Measurements from ENCODE around the gene HLCS.
A peak's percentile ranks its signal among the peaks of the same experiment; 100 is the strongest.

The HLCS gene

DNA sequence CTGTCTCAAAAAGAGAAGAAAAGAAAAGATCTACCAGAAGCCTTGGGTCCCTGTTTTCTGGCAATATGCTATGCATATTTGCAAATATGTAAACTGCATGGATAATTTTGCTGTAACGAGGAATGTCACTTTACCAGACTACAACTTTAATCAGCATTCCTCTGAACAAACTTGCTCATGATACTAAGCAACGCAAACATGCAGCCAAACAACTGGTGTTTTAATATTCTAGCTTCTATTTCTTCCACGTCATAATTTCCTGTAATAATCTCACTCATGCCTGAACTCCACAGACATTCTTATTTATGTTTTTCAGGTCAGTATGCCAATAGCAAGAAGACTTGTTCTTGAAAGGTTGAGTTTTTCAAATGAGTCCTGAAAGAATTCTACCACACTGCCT lies 153.4 kb downstream of the HLCS start:
- DNase-seq (ENCODE audit: low spot score) = no peak

DNA sequence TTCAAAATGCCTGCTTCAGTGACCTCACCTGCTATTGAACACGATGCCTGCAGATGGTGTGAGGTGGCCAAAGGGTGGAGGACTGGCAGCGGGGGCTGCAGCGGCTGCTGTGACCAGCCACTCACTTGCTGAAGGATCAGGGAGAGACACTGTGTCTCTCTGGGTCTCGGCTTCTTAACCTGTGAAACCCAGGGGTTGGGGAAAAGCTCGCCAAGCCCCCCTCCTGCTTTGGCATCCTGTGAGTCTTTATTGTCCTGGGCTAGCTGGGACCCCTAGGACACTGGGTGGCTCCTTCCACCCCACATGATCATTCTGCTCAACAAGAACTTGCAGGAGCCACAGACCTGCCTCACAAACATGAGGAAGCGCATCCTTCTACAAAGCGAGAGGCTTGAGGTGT lies 154.7 kb downstream of the HLCS start:
- DNase-seq (ENCODE audit: low spot score) = no peak

DNA sequence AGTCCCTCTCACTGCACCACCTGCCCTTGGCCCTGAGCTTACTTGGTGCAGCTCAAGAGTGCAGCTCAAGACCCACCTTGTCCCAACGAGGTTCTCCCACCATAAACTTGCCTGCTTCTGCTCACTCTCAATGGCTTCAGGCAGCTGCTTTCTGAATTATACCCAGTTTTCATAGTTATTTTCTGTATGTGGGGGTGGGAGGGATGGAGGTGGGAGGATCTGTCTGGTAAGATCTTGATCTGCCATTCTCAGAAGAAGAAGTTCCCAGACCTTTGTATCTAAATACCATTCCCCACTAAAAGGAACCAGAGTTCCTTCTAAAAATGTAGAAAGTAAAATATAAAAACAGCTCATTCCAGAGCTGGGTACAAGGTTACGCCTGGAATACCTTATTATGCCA lies 156.0 kb downstream of the HLCS start:
- no peak for DNase-seq (ENCODE audit: low spot score)

DNA sequence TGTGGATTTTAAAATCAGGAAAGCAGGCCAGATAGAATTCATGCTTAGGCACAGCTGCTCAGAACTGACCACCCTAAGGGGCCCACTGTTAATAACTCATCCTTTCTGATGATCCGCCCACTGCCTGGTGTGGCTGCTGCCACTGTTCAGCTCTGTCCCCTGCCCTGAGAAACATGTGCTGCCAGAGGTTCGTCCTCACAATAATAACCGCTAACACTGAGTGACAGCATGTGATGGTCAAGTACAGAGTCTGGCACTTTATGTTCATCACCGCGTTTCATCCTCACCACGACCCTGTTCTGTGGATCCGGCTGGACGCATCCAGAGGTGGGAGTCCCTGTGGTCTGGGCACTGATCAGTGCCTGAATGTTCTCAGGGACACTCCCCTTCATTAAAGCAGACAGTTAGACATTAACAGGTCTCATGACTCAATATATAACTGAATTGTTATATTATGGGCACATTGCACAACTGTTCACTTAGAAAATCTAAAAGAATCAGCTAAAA lies 159.0 kb downstream of the HLCS start:
- no peak for DNase-seq (ENCODE audit: low spot score)

DNA sequence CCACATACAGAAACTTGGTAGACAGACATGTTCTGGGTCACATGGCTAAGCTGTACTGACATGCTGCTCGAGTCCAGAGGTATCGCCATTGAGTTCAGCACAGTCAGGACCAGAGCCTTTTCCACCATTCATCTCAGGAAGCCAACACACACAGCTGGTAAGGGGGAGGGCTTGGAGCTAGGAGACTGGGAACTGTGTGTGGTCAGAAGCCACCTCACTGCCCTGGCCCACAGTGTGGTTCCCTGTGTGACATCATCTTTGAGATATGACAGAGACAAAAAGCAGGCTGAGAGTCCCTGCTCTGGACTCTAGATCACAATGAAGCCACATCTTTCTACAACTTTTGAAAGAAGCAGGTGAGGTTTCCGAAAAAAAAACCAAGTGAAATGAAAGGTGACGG lies 160.4 kb downstream of the HLCS start:
- peak; percentile 53 for DNase-seq (ENCODE audit: low spot score)

DNA sequence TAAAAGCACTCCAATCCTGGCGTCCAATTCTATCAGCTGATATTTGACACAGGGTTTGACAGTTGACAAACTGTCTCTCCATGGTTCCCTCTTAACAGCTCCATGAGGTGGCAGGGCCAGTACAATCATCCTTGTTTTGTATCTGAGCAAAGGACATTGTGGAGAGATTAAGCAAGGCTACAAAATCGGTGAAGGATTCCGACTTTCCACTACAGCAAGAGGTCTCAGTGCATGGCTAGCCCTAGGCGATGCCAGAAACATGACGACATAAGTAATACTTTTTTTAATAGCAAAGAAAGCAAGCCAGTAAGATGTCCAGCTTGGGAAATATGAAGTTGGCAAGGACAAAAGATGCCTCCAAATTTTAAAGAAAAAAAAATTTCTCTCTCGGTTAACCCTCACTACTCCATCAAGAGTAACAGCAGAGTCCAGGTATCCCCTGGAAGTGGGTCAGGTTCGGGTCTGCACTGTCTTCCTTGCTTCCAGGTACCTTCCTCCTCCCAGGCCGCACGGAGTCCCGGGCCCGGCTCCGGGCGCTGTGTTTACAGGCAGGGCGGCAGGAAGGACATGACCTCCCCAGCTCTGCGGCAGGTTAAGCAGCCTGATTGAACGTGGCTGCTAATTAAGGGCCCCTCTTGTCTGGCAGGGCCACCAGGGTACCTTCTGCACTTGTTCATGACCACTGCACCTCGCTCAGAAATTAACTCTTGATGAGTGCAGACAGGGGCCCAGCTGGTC lies 161.4 kb downstream of the HLCS start:
- no peak for DNase-seq (ENCODE audit: low spot score)

DNA sequence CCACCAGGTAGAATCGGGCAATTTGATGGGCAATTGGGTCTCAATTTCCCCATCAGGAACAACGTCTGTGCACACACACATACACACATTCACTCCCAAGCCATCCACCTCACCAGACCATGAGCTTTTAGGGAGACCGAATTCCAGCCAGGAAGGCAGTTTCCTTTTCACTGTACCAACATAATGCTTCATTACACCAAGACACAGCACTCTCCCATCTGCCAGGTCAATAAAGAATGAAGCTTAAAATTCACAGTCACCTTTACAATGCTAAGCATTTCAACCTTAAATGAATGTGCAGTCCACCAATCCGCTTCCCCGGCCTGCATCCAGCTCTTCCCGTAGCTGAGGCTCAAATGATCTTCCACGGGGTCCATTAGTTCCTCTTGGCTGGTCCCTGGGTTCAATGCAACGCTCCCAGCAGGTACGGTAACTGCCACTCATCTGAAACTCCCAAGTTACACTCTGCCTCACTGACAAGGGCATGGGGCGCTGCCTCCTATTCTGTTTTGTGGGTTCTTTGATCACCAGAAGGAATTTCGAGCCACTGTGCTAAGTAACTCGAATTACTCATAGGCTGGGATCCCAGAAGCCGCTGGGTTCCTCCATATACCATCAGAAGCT lies 162.5 kb downstream of the HLCS start:
- DNase-seq (ENCODE audit: low spot score) = no peak

DNA sequence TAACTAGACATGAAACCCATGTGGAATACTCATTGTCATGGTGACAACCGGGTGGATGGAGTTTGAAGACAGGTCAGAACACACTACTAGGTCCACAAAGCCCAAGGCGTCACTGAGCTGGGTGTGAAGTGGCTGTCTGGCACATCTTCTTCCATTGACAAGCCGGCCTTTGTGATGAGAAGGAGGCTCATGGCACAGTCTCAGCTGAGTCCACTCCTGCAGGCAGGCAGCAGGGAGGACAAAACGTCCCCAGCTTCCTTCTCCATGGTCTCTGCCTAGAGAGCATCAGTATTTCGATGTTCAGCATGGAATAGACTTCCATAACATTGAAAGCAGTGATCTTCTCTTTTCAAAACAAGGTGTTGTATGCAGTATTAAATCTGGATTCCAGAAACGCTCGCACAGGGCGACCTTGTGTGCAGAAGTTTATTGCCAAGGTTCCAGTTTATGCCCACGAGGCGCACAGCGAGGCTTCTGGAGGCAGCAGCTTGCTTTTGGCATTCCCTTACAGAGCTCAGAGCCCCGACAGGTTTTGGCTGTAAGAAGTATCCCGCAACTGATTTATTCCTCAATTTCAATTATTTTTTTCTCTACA lies 163.3 kb downstream of the HLCS start:
- no peak for DNase-seq (ENCODE audit: low spot score)

DNA sequence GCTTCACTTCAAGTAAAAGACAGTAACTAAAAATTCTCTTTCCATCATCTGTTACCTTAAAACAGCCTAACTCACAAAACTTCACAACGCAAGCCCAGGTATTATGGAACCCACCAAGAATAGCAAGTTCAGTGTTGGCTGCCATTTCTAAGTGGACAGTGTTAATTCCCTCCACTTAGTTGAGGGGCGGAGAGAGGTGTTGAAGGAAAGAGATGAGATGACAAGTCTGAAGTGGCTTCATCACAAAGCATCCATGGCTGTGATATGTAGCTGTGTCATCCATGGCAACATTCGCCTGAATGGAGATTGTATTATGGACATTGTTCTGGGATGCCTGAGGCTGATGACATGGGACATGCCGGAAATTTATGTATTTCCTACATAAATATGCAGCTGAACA lies 165.7 kb downstream of the HLCS start:
- DNase-seq (ENCODE audit: low spot score) = no peak

DNA sequence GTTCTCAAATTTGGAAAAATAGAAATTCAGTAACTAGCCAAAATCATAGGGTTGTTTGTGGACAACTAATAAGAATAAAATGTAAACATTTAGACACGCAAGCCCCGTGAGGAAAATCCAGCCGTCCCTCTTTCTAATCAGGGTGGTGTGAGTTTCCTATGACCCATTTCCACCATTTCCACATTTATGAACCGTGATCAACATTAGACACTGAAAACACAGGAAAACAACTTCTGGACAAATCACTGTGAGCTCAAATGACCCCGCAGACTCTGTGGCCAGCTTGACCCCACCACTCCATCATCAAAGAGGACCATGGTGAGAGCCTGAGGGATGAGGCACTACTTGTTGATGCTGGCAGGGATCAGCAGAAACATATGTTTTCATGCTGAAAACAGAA lies 166.6 kb downstream of the HLCS start:
- DNase-seq (ENCODE audit: low spot score) = no peak

DNA sequence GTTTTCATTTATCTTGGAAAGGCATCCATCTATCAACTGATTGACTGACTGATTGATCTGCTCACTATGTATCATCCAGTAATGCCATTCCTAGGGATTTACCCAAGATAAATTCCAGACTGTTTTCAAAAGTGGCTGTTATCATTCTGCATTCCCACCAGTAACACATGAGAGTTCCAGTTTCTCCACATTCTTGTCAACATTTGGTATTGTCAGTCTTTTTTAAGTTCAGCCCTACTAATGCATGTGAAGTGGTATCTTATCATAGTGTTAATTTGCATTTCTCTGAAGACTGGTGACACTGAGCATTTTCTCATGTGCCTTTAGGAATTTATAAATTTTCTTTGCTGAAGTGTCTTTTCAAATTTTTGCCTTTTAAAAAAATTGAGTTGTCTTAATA lies 168.0 kb downstream of the HLCS start:
- DNase-seq (ENCODE audit: low spot score) = no peak

DNA sequence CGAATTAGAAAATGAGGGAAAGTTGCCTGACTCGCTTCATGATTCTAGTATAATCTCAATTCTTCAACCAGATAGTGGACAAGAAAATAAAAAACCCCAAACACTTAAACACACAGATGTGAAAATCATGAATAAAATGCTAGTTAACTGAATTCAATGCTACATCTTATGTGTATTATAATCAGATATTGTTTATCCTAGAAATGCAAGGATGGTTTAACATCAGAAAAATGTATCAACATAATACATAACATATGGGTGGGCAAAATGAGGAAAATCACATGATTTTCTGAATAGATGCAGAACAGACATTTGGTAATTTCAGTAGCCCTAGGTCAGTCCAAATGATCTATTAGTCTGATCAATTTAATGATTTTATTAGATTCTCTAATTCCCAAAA lies 170.4 kb downstream of the HLCS start:
- no peak for DNase-seq (ENCODE audit: low spot score)

DNA sequence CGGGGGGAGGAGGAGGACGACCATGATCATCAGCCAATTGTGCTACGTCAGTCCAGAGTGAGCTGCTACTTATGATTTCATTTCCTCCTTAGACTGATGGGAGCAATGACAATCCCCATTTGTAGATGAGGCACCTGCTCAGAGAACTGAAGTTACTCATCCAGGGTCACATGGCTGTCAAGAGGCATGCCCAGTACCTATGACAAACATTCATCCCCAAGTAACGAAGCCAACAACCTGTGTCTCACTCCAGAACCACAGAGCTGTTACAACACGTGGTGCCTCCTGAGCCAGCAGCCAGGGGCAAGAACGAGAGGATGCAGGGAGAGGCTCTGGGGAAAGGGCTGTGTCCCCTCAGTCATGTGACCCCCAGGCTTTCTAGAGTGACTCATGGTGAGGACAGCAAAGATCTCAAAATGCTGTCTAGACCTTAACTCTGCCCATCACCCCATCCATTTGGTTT lies 173.9 kb downstream of the HLCS start:
- no peak for DNase-seq (ENCODE audit: low spot score)

DNA sequence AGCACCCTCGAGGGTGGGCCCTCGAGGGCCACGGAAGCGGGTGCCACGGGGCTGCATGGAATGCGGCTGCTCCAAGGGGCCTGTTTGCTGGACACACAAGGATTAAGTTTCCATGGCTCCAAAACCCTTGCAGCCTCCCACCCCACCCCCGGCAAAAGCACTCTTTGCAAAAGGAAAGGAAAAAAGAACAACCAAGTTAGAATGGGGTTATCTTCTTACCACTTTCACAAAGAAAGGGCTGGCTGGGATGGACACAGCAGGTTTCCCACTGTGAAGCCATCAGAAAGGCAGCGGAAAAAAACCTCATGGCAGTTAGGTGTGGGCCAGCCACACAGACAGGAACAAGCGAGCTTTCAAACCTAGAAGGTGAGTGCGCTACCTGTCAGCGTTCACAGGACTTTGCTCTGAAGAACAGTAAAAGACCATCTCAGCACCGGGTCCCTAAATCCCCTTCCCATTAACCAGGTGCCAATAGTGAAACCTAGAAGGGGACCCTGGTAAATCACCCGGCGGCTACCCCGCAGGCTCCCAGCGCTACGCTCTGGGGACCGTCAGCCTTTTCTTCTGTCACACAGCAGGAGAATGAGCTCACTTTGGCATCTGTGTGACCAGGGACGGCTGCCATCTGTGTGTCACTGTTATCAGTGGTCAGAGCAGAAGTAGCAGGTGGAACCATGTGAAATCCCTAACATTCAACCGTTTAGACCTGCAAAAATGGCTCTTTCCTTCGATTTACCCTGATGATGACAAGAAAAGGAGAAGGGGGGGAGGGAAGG lies 174.6 kb downstream of the HLCS start:
- no peak for DNase-seq (ENCODE audit: low spot score)

DNA sequence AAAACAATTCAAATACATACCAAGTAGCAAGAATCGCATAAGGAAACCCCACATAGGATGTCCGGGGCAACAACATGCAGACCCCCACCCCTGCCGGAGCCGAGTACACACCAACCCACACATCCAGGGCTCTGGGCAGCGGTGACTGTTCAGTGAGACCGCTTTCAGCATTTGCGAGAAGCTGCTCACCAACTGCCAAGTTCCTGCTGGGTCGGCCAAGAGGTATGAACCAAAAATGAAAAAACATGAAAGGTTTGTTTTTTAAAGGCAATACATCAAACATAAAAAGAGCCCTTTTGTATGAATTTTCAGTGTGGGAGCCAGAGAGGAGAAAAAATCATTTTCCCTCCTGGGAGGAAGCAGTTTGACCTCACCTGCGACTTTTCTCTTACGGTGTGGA lies 175.3 kb downstream of the HLCS start:
- no peak for DNase-seq (ENCODE audit: low spot score)

DNA sequence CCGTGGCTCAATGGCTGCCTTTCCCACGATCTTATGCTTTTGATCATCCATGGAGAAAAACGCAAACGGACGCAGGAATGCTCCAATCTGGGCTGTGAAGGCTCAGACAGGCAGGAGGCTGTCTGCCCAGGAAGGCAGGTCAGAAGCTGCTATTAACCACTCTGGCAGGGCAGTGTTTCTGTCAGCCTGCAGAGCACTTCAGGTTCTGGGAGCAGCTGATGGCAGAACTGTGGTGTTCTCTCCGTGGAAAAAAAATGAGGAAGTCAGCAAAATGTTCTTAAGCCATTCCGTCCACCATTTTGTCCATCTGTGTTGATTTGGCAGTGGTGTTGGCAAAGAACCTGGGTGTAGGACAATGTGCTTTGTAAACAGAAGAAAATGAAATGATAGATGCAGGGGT lies 175.9 kb downstream of the HLCS start:
- no peak for DNase-seq (ENCODE audit: low spot score)

DNA sequence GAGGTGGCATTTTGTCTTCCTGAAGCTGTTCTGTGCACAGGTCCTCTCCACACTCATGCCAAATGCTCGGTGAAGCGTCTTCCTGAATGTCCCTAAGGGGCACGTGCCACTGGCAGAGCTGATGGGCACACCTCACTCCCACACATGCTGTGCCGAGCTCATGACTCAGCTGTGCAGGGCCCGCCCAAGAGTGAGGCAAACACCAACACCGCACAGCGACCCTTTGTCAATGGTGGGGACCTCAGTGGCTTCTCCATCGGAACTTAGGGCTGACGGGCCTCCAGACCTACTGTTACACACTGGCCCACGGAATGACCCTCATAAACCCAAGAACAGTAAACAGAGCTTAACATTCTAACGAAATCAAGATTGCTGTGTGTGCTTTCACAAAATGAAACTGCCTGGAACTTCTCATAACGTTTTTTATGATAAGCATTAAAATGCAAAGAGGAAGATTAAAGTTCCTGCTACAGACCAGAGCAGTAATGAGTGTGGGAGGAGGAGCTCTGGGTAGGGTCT lies 178.3 kb downstream of the HLCS start:
- peak; percentile 23 for DNase-seq (ENCODE audit: low spot score)

DNA sequence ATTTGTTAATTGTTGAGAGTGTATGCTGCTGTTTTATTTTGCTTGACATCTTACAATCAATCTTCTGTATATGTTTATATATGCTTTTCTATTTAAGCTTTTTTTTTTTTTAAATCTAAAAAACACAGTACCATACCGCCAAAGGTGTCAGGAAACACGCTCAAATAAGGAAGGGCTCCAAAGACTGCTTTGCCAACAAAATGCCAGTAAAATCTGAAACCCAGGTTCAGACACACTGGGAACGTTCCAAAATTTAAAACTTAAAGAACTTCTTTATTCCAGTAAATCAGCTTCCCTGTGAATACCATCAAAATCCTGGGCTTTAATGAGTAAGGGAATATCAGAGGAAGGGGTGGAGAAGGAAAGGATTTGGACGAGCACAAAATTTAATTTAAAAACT lies 180.3 kb downstream of the HLCS start:
- no peak for DNase-seq (ENCODE audit: low spot score)

DNA sequence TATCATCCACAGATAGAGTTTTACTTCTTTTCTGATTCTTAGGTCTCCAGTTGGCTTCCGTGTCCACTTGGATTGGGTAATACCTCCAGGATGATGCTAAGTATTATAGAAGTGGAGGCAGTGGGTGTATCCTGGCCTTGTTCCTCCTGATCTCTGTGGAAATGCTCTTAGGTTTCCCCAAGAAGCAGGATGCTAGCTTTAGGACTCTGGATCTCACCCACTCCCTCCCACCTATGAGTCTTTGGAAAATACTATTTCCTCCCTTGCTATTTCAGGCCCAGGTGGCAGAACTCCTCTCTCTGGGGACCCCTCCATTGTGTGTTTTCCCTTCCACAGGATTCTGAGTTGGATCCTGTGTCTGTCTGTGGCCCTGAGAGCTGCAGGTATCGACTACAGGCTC lies 180.9 kb downstream of the HLCS start:
- DNase-seq (ENCODE audit: low spot score) = no peak

DNA sequence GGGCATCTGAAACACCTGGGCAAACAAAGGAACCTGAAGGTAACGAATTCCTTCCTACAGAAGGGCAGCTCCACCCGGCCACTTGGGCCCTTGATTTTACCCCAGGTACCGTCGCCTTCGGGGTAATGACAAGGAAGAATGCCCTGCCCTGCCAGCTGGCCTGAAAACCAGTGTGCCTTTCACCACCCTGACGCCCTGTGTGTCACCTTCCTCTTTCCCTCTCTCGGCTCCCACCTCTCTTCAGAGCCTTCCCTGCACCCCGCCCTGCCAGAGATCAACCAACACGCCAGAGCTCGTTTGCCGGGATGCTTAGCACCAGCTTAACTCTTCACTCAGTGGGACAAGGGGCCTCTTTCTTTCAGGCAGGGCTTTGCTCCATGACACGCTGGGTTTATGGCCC lies 181.5 kb downstream of the HLCS start:
- DNase-seq (ENCODE audit: low spot score) = no peak

DNA sequence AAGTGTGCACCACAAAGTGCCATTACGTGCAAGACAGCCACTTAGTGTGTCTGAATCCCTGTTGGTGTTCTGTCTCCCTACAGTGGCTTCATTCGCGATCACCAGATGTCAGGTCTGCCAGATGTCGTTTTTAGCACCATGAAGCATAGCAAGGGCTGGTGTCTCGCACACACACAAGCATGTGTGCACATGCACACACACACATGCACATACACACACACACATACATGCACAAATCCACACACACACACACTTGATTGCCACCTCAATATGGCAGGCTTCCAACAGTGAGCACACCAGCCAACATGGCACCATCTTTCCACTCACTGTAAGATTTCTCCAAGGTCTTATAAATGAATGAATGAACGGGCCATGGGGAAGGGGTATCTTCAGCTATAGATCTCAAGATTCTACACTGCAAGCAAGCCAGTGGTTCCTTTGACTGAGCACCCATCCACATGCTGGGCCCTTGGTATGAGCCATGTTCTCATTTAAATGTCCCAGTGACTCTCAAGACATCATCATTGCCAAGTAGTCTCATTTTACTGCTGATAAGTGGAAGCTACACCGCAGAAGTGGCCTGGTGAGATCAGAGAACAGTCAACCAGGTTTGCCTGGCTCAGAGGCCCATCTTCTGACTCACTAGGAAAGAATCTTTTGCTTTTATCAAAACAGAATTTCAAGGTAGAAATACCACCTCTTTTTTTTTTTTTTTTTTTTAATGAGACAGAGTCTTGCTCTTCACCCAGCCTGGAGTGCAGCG lies 182.7 kb downstream of the HLCS start:
- DNase-seq (ENCODE audit: low spot score) = peak; percentile 71

DNA sequence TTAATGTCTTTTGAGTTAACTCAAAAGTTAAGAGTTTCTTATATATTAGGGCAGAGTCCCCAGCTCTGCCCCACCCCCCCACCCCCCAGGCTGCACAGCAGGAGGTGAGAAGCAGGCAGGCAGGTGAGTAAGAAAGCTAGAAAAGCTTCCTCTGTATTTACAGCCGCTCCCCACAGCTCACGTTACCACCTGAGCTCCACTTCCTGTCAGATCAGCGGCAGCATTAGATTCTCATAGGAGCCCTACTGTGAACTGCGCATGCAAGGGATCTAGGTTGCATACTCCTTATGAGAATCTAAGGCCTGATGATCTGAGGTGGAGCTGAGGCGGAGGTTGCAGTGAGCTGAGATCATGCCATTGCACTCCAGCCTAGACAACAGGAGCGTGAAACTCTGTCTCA lies 185.6 kb downstream of the HLCS start:
- no peak for DNase-seq (ENCODE audit: low spot score)

Data from hepatic stellate cell (primary cell).